A375 (cell line): ENCODE measurements around the gene UBAP2L. TPM values are rescaled to one million over a fixed set of nuclear protein-coding genes. Genes with fewer than 3 reads are reported as not detected.

Source experiments
- small RNA-seq: library from RNA; depleted of rRNA; stranded (forward); fragments of <200 nt; gene quantifications from one replicate; pipeline ENCODE3, GENCODE V24; 2014
- total RNA-seq: library from RNA; depleted of rRNA; stranded (reverse); fragments of >200 nt; shearing (Covaris generic); gene quantifications from 2 replicates; pipeline ENCODE4 v1.2.3, GENCODE V29; 2014; rRNA removed

The UBAP2L gene, protein sequence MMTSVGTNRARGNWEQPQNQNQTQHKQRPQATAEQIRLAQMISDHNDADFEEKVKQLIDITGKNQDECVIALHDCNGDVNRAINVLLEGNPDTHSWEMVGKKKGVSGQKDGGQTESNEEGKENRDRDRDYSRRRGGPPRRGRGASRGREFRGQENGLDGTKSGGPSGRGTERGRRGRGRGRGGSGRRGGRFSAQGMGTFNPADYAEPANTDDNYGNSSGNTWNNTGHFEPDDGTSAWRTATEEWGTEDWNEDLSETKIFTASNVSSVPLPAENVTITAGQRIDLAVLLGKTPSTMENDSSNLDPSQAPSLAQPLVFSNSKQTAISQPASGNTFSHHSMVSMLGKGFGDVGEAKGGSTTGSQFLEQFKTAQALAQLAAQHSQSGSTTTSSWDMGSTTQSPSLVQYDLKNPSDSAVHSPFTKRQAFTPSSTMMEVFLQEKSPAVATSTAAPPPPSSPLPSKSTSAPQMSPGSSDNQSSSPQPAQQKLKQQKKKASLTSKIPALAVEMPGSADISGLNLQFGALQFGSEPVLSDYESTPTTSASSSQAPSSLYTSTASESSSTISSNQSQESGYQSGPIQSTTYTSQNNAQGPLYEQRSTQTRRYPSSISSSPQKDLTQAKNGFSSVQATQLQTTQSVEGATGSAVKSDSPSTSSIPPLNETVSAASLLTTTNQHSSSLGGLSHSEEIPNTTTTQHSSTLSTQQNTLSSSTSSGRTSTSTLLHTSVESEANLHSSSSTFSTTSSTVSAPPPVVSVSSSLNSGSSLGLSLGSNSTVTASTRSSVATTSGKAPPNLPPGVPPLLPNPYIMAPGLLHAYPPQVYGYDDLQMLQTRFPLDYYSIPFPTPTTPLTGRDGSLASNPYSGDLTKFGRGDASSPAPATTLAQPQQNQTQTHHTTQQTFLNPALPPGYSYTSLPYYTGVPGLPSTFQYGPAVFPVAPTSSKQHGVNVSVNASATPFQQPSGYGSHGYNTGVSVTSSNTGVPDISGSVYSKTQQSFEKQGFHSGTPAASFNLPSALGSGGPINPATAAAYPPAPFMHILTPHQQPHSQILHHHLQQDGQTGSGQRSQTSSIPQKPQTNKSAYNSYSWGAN
- total RNA-seq, result 170 and 193 TPM in 2 replicates

DNA sequence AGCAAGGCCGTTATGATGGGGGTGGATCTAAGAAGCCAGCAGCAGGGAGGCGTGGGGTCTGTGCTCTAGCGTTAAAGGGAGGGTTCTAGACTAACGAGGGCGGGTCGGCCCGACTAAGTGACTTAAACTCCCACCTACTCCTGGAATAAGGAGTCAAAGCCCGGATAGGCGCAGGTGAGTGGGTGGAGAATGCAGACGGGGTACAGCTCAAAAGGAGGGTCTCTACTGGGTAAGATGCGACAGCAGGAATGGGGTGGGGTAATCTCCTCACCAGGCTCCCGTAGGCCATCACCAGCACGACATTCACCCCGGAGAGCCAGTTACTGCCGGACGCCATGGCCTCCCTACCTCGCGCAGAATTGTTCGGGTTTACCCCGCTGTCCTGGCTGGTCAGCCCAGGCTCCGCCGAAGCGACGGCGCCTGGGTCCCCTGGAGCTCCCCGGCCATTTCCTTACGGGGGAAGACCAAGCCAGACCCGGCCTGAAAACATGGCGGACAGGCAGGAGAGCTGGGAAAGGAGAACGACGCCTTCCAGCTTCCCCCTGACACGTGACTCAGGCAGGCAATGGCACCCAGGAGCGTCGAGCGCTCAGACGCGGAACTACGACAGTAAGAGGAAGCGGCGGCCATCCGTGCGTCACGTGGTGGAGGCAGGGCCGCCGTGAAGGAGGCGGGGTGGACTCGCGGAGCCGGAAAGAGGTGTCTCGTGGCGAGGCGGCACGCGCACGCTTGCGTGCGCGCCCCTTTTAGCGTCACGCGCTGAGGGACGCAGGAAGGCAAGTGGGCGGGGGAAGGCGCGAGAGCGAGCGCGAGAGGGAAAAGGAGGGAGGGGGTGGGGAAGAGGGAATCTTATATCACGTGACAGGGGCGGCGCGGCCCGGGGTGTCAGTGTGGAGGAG is at the start of gene UBAP2L:
TSS of gene UBAP2L (plus strand) at position 885 of the 899 bp plus-strand sequence. CDS start 4,169 bp downstream, outside the sequence.

DNA sequence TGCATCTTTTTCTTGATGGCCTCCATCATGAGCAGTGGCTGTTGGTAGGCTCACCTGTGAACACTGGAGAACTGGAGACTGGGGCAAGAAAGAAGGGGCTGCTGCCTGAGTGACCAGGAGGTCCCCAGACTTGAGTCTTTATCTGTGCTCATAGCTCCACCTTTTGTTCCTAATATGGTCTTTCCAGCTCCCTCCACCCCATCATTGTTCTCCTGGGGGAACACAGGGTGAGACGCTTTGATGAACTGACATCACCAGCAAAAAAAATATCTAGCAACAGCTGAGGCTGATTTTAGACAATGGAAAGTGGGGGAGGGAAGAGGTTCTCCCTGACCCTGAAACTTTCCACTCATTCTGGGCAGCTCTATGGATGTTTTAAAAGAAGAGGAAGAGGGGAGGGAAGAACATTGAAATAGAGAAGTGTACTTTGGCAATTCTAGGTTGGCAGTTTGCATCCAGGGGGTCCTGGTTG is 28.7 kb upstream of the UBAP2L start, which contains the start of gene TPM3:
TSS of gene TPM3 (minus strand) at position 111 of the 472 bp plus-strand sequence. CDS start at position 29, 82 bp downstream.

DNA sequence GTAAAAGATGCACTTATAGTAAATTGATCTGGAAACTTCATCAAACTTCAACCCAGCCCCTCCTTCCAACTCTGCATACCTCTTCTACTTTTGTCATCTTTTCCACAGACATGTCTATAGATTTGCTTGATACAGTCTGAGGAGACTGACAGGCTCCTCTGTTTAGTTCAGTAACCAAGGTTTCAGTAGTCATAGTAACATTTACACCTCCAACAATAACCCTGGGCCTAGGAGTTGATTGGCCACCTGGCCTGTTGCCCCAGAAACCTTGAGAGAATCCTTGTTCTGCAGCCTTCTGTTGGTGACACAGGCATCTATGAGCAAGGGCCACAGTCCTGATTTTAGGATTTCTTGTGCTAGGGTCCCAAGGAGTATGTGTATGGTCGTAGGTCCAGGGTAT is 14.6 kb upstream of the UBAP2L start, which contains the start of gene CFAP141:
TSS of gene CFAP141 (minus strand) at position 138 of the 400 bp plus-strand sequence. CDS start at position 112, 26 bp downstream.

DNA sequence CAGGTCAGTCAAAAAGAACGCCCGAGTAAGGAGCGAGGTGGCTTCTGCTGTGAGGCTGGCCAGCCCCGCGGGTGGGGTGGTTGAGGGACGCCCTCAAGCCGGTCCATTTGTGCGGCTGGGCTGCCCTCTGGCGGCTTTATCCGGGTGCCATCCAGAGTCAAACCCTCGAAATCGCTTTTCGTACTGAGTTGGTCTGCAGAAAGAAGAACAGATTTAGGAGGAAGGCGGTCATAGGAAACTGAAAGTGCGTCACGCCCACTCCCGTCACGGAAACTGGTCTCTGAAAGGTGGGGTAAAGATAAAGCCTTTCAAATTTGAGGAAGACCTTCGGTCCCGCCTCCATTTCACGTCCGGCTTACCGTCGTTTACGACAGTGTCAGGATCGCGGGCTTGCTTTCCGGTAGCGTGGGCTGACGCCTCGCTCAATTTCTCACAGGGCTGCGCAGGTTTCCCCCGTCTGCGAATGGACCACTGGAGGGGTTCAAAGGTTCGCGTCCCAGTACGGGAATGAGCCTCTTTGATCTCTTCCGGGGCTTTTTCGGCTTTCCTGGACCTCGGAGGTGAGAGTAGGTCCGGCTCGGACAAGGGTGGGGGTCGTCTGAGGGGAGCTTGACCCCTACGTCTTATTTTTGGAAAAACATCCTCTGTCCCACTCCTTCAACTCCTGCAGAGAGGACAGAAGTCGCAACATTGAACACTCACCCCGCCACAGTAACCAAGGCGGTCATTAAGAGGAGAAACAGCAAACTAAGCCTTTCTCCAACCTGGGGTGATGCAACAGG is 51.7 kb downstream of the UBAP2L start, which contains the start of gene HAX1:
TSS of gene HAX1 (plus strand) at position 413 of the 782 bp plus-strand sequence. CDS start at position 508, 95 bp downstream.

Small RNA genes within 50 kb of the gene (small RNA-seq; reads per million reads assigned to genes)
- gene MIR190B, result not detected
- gene RF00273, result 0.54 reads per million, percentile 29 among the genes with 10 or more reads in this experiment
- not detected for gene RNU6-121P
- not detected for gene RNU6-239P
- gene SNORA58B, result not detected

Other genes starting within 250 kb of the UBAP2L start
- 219 and 221 TPM in 2 replicates for gene JTB, start 243.3 kb upstream of the UBAP2L start, total RNA-seq
- 76.3 and 82.2 TPM in 2 replicates for gene RAB13, start 234.6 kb upstream of the UBAP2L start, total RNA-seq
- 4,591 and 4,593 TPM in 2 replicates for gene RPS27, start 230.2 kb upstream of the UBAP2L start, total RNA-seq
- gene NUP210L, start 65.9 kb upstream of the UBAP2L start, total RNA-seq, result 0.08 TPM in 1 of 2 replicates, not detected in the other
- gene TPM3, start 28.9 kb upstream of the UBAP2L start, total RNA-seq, result 590 and 822 TPM in 2 replicates
- gene CFAP141, start 14.6 kb upstream of the UBAP2L start, total RNA-seq, result not detected in 2 replicates
- gene HAX1, start 51.7 kb downstream of the UBAP2L start, total RNA-seq, result 318 and 380 TPM in 2 replicates
- gene AQP10, start 100.1 kb downstream of the UBAP2L start, total RNA-seq, result not detected in 2 replicates
- 92.2 and 105 TPM in 2 replicates for gene ATP8B2, start 104.6 kb downstream of the UBAP2L start, total RNA-seq
- gene IL6R, start 184.4 kb downstream of the UBAP2L start, total RNA-seq, result 7.3 and 11.6 TPM in 2 replicates